GM21619 (cell line): Measurements from ENCODE around the gene DSCAM.

ENCODE experiments used
- ATAC-seq: cut with Tn5 transposase; IDR thresholded peaks from one replicate; pipeline ENCODE4 v1.9.1; 2021; ENCODE audit not compliant: unreplicated experiment

Gene DSCAM

DNA sequence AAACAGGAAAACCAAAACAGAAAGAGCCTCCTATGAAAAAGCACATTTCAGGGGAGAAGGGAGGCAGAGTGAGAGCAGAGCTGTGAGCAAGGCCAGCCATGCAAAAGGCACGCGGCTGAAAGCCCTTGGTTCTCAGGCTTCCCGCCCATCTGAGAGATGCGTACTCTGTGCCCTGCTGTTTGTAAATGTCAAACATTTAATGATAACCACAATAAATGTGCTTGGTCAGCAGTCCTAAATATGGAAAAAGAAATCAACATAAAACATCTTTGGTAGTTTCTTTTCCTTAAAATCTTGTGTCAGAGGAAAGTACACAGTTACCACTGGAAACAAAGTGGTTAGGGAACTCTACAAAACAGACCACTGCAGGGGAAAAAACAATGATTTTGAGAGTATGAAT, 283.1 kb downstream of the DSCAM start:
- ATAC-seq: no peak

- no peak for ATAC-seq
These were observed 284.5 kb downstream of the DSCAM start for GRCh38 chr21:40562242-40563002.

GRCh38 chr21:40556442-40556968, 290.5 kb downstream of the DSCAM start:
- ATAC-seq: no peak

DNA sequence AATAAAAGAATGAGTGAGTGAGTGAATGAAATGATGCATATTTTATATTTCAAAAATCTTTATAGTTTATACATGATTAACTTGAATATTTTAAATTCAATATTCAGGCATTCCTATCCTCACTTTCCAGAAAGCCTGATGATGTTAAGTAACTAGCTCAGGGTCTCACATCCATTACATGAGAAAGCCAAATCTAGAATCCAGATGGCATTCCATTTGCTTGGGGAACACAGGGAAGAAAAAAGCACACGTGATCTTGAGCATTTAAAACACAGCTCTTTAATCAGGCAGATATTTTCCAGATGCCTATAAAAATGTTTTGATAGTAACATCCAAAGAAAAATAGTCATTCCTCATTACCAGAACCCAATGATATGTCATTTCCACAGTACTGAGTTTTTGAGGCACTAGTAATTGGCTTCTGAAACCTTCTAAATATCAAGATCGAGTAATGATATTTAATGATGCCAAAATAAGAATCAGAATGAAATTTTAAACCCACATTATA, 291.9 kb downstream of the DSCAM start:
- ATAC-seq: no peak

DNA sequence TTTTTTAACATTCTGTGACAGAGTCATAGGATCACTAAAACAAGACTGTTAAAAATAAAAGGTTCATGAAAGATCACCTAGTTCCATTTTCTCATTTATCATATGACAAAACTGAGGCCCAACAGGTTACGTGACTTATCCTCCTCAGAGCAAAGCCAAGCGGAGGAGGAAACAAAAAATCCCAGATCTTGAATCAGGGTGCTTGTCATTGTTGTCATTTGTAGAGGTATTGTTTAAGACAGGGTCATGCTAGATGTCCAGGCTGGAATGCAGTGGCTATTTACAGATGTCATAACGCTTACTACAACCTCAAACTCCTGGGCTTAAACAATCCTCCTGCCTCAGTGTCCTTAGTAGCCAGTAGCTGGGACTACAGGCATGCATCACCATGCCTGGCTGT, 293.2 kb downstream of the DSCAM start:
- ATAC-seq: no peak

- no peak for ATAC-seq
These were observed 298.9 kb downstream of the DSCAM start for GRCh38 chr21:40547906-40548513.

GRCh38 chr21:40546647-40547046, 300.3 kb downstream of the DSCAM start:
- ATAC-seq: no peak

DNA sequence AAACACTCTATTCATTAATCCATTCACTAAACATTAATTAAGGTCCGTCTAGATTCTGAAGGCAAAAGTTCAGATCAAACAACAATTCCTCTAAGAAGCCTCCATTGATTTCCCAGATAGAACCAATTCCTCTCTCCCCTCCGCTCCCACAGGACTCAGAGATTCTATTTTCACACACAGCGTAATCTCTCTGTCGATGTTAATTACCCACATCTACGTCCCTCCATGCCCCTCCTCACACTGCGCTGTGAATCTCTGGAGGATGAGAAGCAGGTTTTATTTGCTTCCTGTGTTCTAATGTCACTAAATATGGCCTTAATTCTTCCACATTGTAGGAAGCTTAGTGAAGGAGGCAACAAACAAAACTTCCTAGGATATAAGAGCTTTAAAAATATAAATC, 306.7 kb downstream of the DSCAM start:
- ATAC-seq: no peak

DNA sequence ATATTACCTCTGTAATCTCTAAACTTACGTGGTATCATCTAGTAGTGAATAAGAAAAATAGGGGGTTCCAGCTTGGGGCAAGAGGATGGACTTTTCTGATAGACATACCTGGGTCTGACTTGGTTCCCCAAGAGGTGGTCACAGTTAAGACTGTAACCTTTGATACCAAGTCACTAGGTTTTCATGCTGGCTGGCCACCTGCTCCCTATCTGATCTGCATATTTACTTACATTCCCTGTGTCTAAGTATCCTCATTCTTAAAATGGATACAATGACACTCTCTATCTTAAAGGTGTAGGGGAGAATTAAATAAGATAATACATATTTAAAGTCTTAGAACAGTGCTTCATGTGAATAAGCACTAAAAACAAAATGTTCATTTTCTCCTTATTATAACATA, 312.1 kb downstream of the DSCAM start:
- no peak for ATAC-seq

DNA sequence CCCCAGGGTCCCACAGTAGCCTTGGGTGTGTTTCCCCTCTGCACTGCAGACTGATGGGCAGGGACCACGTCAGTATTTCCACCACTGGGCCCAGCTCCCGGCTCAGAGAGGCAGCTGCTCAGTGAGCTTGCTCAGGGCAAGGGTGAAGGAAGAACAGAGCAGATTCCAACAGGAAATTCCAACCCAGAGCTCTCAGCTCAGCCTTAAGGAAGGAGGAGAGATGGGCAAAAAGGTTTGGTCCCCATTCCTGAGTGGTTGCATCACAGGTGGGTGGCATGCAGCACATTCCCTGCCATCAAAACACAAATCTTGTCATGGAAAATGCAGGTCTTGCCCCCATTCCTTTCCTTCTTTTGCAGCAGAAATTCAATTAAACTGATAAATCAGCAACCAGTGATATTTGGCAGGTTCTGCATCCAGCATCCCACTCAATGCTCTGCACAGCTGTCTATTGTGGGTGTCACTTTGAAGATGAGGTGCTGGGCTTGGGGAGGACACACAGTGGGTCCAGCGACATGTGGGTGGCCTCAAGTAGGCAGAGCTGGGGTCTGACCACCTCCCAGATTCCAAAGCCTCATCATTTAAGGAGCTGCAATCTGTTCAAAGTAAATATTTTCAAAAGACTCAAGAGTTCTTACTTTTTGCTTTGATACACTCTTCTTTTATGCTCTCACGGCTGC, 315.4 kb downstream of the DSCAM start:
- ATAC-seq: no peak

DNA sequence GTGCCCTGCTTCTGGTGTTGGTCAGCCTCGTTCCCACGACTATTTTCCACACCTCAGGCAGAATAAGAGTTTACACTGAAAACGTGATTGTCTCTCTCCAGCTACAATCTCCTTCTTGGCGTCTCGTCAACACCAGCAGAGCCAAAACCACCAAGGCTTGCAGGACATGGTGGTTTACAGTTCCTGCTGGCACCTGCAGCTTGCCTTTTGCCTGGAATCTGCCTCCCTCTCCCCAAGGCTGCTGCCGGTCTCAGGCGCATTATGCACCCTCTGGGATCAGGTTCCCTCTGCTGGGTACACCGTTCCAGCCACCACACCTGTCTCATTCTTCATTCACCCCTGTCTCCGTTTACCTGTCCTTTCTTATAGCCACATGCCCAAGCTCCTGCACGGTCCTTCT, 315.9 kb downstream of the DSCAM start:
- no peak for ATAC-seq

DNA sequence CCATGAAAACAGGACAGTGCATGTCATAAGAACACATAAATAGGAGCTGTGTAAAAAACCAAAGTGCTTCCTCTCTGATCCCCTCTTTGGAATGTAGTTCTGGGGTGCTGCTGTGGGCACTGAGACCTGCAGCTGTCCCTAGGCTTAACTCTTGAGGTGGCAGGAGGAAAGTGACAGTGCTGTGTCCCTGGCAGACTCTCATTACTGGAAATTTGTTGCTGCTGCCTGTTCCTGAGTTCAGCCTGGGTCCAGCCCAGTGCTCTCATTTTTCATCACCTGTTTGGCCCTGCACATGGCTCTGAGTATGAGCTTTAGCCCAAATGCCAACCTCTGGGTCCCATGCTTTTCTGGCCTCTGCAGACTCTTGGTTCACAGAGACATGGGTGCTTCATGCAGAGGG, 329.3 kb downstream of the DSCAM start:
- ATAC-seq: no peak

DNA sequence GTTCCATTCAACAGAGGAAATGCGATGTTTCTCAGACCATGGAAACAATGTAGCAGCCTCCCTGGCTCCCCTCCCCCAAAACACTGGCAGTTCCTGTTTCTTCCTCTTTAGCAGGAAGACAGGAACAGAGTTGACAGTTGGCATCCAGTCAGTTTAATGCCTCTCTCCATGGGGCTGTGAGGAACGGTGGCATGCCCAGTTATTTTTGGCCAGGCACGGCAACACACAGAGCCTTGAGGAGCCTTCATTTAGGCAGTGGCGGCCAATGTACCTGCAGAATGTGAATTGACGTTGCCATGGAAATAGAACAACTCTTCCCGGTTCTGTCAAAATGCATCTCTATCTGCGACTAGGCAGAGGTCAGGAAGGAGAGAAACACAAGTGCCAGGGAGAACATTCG, 330.6 kb downstream of the DSCAM start:
- ATAC-seq: no peak

DNA sequence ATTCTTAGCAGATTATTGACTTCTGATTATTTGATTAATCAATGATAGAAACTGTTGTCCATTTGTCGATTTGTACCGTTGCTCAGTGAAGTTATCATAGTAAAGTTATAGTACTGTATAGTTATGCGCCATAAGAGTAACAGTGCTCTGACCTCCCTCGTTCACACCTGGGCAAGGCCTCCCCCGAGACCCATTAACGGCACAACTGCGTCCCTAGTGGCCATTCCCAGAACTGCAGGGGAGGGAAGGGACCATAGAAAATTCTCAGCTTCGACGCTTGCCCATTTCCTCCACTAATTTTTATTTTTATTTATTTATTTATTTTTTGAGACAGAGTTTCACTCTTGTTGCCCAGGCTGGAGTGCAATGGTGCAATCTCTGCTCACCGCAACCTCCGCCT, 334.4 kb downstream of the DSCAM start:
- ATAC-seq: no peak

- no peak for ATAC-seq
These were observed 339.0 kb downstream of the DSCAM start for GRCh38 chr21:40507978-40508377.

DNA sequence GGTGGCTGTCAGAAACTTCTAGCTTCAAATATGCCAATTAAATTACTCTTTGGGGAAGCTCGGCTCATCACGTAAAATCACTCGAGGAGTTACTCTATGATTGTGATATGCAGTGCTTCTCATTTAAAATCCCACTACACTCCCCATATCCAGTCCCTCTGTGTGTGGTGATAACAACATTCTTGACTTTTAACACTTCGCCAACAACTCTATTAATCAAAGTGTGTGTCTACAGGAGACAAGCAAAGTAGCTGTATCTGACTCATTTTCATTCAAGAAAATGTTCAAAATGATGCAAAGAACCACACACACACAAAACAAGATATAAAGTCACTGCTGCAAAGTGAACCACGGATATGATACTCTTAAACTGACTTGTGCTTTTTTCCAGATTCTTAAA, 341.3 kb downstream of the DSCAM start:
- ATAC-seq: no peak

DNA sequence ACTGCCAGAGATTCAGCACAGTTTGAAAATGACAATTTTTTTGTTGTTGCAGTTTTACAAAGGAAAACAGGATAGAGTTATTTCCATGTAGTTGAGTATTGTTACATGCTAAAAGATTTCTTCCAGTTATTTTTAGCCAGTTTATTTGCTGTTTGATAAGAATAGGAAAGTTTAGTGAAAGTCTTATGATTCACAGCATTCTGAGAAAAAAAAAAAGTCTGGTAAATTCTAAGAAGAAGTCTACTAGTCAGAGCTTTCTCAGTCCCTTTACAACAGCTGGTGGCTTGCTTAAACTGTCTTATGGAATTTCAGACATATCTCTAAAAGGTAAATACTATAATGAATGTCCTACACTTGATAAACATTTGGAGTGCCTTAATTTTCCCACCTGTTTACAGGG, 341.7 kb downstream of the DSCAM start:
- ATAC-seq: no peak

DNA sequence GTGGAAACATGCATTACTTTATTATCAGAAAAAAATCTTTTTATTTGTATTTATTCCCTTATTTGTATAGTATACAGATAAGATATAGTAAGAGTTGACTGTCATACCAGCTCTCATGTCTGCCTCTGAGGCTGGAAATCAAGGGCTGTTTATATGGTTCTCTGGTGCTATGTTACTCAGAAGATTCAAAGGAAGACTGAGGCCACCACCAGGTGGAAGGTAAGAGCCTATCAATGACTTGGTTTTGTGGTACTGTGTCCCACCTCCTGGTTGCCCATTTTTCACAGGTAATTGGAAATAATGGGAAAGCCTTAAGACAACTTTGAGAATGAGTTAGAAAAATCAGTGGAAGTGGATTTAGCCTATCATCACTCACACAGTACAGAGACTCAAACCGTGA, 342.1 kb downstream of the DSCAM start:
- no peak for ATAC-seq

DNA sequence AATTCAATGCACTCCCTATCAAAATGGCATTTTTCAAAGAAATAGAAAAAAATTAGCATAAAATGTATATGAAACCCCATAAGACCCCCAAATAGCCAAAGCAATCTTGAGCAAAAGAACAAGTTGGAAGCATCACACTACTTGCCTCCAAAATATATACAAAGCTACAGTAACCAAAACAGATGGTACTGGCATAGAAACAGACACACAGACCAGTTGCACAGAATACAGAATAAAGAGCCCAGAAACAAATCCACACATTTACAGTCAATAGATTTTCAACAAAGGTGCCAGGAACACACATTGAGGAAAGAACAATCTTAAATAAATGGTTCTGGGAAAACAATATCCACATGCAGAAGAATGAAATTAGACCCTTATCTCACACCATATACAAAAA, 350.8 kb downstream of the DSCAM start:
- ATAC-seq: no peak

GRCh38 chr21:40490408-40490807, 356.6 kb downstream of the DSCAM start:
- ATAC-seq: no peak

DNA sequence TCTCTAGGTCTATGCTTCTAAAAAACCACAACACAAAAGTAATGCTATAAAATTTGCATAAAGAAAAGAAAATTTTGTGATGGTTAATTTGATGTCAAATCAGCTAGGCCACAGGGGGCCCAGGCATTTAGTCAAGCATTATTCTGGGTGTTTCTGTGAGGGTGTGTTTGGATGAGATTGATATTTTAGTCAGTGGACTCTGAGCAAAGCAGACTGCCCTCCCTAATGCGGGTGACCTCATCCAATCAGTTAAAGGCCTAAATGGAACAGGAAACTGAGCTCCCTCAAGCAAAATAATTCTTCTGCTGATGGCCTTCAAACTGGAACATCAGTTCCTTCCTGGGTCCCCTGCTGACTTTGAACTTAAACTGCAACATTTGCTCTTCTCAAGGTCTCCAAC, 358.0 kb downstream of the DSCAM start:
- ATAC-seq: no peak

GRCh38 chr21:40481764-40482163, 365.2 kb downstream of the DSCAM start:
- no peak for ATAC-seq
